Breast epithelium (tissue), 4 donors: Measurements from ENCODE around the gene WDR70. TPM values are rescaled to one million over a fixed set of nuclear protein-coding genes. Genes with fewer than 3 reads are reported as not detected.

ENCODE experiments used
- DNase-seq, 2 donors: peaks; one replicate each; pipeline ENCODE4 v3.0.0-alpha.2; 2019; ENCODE audit warnings: low spot score in 2 of 2
- H3K27ac ChIP-seq, 2 donors: fragments of 200-600 bp; sonication (generic) in 1 of 2; one replicate each; pipeline ENCODE4 v1.5.1; 2016 to 2019; ENCODE audit warnings: mild to moderate bottlenecking in 1 of 2
- H3K27me3 ChIP-seq, 2 donors: fragments of 200-600 bp; sonication (generic) in 1 of 2; one replicate each; pipeline versions ENCODE4 v1.5.1 to v1.6.0; 2017 to 2019; ENCODE audit warnings: control low read depth in 1 of 2, mild to moderate bottlenecking in 1 of 2
- H3K36me3 ChIP-seq: fragments of 200-600 bp; one replicate; pipeline ENCODE4 v1.5.1; 2019
- H3K4me1 ChIP-seq, 2 donors: fragments of 200-600 bp; sonication (generic); one replicate each; pipeline ENCODE4 v1.5.1; 2016 to 2019; ENCODE audit warnings: control low read depth in 1 of 2
- H3K4me3 ChIP-seq, 3 donors: fragments of 200-600 bp; sonication (generic); 1 replicate in 2 of 3; 2 replicates in 1 of 3; pipeline ENCODE4 v1.5.1; 2016 to 2019; ENCODE audit warnings: mild to moderate bottlenecking in 3 of 3, moderate library complexity in 2 of 3
- H3K9me3 ChIP-seq, 2 donors: fragments of 200-600 bp; sonication (generic) in 1 of 2; one replicate each; pipeline ENCODE4 v1.5.1; 2016 to 2019; ENCODE audit warnings: control low read depth in 1 of 2
- CTCF ChIP-seq, 3 donors: fragments of 450-650 bp; IDR thresholded peaks; one replicate each; pipeline ENCODE4 v1.5.1; 2016 to 2017; ENCODE audit warnings: antibody characterized with exemption in 3 of 3, mild to moderate bottlenecking in 3 of 3, moderate library complexity in 3 of 3
- POLR2A ChIP-seq: fragments of 450-650 bp; IDR thresholded peaks from one replicate; pipeline ENCODE4 v1.6.1; 2016; ENCODE audit warnings: antibody characterized with exemption, mild to moderate bottlenecking, moderate library complexity
- POLR2AphosphoS5 ChIP-seq, 3 donors: sonication (generic); formaldehyde crosslinking; IDR thresholded peaks; one replicate each; pipeline ENCODE4 v1.6.1; 2017; ENCODE audit warnings: antibody characterized with exemption in 3 of 3
- intact Hi-C: fragments of 100-400 bp; cut with DNase I; formaldehyde crosslinking; loops from one replicate; pipeline ENCODE4 v1.15.1; 2023; ENCODE audit warnings: low total_unique reads
- total RNA-seq, 3 donors: library from RNA; depleted of rRNA; stranded (reverse); fragments of >200 nt; gene quantifications; one replicate each; pipeline ENCODE4 v1.1.0, GENCODE V29; 2016

WDR70 gene
- total RNA-seq, 3 donors from 2014 or later = 29.6 to 40.2 (median 37.0) TPM

DNA sequence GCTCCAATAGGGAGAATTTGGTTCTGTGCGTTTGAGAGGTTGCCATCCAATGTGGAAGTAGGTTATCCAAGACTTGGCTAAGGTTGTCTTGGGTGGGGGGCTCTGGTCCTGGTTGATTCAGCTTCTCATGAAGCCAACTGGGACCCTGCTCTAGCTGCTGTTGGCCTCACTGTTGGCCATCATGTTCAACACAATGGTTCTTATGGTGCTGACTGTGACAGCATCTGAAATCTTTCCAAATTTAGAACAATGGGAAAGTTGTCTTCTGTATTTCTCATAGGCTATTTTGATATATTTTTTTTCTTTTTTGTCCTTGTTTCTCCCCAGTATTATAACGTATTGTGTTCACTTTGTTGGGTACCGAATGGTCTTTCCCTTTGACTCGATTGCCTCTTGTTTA is 388.8 kb downstream of the WDR70 start:
- H3K4me1 ChIP-seq = no peaks in the 10 kb centered on the region
- no peaks in the 10 kb centered on the region for H3K27me3 ChIP-seq
- no peak overlapping the region for H3K27ac ChIP-seq
- no peak for DNase-seq
- intact Hi-C loops = loop anchor here (5.0 kb wide), 1 partner anchor 311 kb away; no protein-coding TSS in a partner anchor
- H3K9me3 ChIP-seq = no peaks in the 10 kb centered on the region
- H3K36me3 ChIP-seq = no peaks in the 10 kb centered on the region
- TF ChIP-seq CTCF (IDR thresholded peaks at IDR 0.05) = no peak
- no peak for TF ChIP-seq POLR2AphosphoS5 (IDR thresholded peaks at IDR 0.05)
- no peak for TF ChIP-seq POLR2A
- no peak overlapping the region for H3K4me3 ChIP-seq

DNA sequence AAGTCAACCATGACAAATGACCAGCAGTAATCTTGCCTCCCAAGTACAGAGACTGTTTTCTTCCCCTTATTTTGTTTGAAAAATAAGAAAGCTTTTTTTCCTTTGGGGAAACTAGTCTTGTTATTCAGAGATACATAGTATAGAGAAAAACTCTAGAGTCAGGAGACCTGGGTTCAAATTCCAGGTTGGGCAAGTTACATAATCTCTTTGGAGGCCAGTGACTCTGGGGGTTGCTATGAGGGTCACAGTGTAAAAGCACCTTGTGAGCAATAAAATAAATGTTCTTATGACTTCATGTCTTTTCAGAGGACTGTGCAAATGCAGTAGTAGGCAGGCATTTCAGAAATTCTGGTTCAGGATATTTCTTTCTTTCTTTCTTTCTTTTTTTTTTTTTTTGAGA is 389.3 kb downstream of the WDR70 start:
- DNase-seq = no peak
- intact Hi-C loops = loop anchor here (5.0 kb wide), 1 partner anchor 311 kb away; no protein-coding TSS in a partner anchor
- Histone ChIP-seq H3K36me3 (no peaks in the 10 kb centered on the region), H3K9me3 (no peaks in the 10 kb centered on the region), H3K27ac (no peak overlapping the region), H3K27me3 (no peaks in the 10 kb centered on the region), H3K4me3 (no peak overlapping the region), H3K4me1 (no peaks in the 10 kb centered on the region)
- TF ChIP-seq POLR2A (no peak), CTCF (IDR thresholded peaks at IDR 0.05) (no peak), POLR2AphosphoS5 (IDR thresholded peaks at IDR 0.05) (no peak)

GRCh38 chr5:37769108-37769507 is 390.0 kb downstream of the WDR70 start:
- peaks cover 0 to under 1% of the 10 kb centered on the region in 2 donors for H3K9me3 ChIP-seq
- no peak overlapping the region for H3K27ac ChIP-seq
- TF ChIP-seq POLR2AphosphoS5 (IDR thresholded peaks at IDR 0.05) (no peak), POLR2A (no peak), CTCF (IDR thresholded peaks at IDR 0.05) (no peak)
- no peak for DNase-seq
- no peaks in the 10 kb centered on the region for H3K4me1 ChIP-seq
- intact Hi-C loops = loop anchor here (5.0 kb wide), 1 partner anchor 312 kb away; no protein-coding TSS in a partner anchor
- no peaks in the 10 kb centered on the region for H3K36me3 ChIP-seq
- H3K27me3 ChIP-seq = no peaks in the 10 kb centered on the region
- H3K4me3 ChIP-seq = no peak overlapping the region

- intact Hi-C loops = loop anchor here (5.0 kb wide), 1 partner anchor 313 kb away; no protein-coding TSS in a partner anchor
- Histone ChIP-seq H3K4me3 (no peak overlapping the region), H3K4me1 (no peaks in the 10 kb centered on the region), H3K27me3 (no peaks in the 10 kb centered on the region), H3K27ac (no peak overlapping the region), H3K36me3 (no peaks in the 10 kb centered on the region), H3K9me3 (peaks cover 0 to 7% of the 10 kb centered on the region in 2 donors)
- no peak for TF ChIP-seq CTCF (IDR thresholded peaks at IDR 0.05)
- TF ChIP-seq POLR2A = no peak
- no peak for TF ChIP-seq POLR2AphosphoS5 (IDR thresholded peaks at IDR 0.05)
- DNase-seq = no peak
These were observed 390.7 kb downstream of the WDR70 start for GRCh38 chr5:37769840-37770239.

- no peak for DNase-seq
- no peak for TF ChIP-seq POLR2A
- TF ChIP-seq CTCF (IDR thresholded peaks at IDR 0.05) = no peak
- TF ChIP-seq POLR2AphosphoS5 (IDR thresholded peaks at IDR 0.05) = no peak
- H3K27me3 ChIP-seq = no peaks in the 10 kb centered on the region
- H3K4me1 ChIP-seq = no peaks in the 10 kb centered on the region
- intact Hi-C loops = no loop called here
- H3K36me3 ChIP-seq = no peaks in the 10 kb centered on the region
- H3K9me3 ChIP-seq = peaks cover 0 to 12% of the 10 kb centered on the region in 2 donors
- no peak overlapping the region for H3K27ac ChIP-seq
- no peak overlapping the region for H3K4me3 ChIP-seq
These were observed 391.7 kb downstream of the WDR70 start for GRCh38 chr5:37770786-37771185.
